ENCODE results near the gene GPR84.

- TF ChIP-seq SUZ12 (IDR thresholded peaks at IDR 0.05; ENCODE audit: extremely low read depth, insufficient read depth, insufficient read length) (no peak), ZNF274 (IDR thresholded peaks at IDR 0.05; ENCODE audit: low read depth, low read length) (no peak), YY1 (IDR thresholded peaks at IDR 0.05; ENCODE audit: insufficient read depth, insufficient read length) (no peak)
These were observed 24.2 kb upstream of the GPR84 start for GRCh38 chr12:54388237-54389133.

All from NT2/D1 (cell line).